PC-3 (cell line): ENCODE data around the gene SLC35G4.

ENCODE experiments used
- CTCF ChIP-seq: fragments of 300-600 bp; sonication (generic); conservative IDR thresholded peaks from 2 replicates; pipeline ENCODE4 v1.5.1; 2017; ENCODE audit warnings: antibody characterized with exemption, low read depth, mild to moderate bottlenecking, low read length
- EZH2phosphoT487 ChIP-seq: fragments of 300-600 bp; sonication (generic); IDR thresholded peaks from 2 replicates; pipeline ENCODE4 v1.6.1; 2018; ENCODE audit warnings: mild to moderate bottlenecking, antibody characterized with exemption, low read length, borderline replicate concordance

GRCh38 chr18:11572201-11572600, 37.2 kb upstream of the SLC35G4 start:
- TF ChIP-seq CTCF (no peak), EZH2phosphoT487 (no peak)
